GM12878 (cell line): ENCODE results near the gene TKT. TPM values are rescaled to one million over a fixed set of nuclear protein-coding genes. Genes with fewer than 3 reads are reported as not detected.

Experiments
- ATAC-seq: fragments of 200-7000 bp; cut with Tn5 transposase; 3 replicates; pipeline ENCODE4 v1.9.1; 2020; ENCODE audit warnings: mild to moderate bottlenecking, moderate library complexity
- BruUV-seq: library from RNA; stranded (reverse); fragments of 400-500 nt; replicated peaks from 2 replicates; lab custom pipeline; 2021; lab: Mats Ljungman, UMichigan
- CTCF ChIA-PET: fragments of 300-600 bp; sonication (Branson Sonifier 250); formaldehyde crosslinking; extraction: SDS; loops from one replicate; lab custom pipeline; 2021; ENCODE audit warnings: inconsistent platforms; lab: Yijun Ruan, JAX
- POLR2A ChIA-PET: fragments of 350-600 bp; formaldehyde crosslinking; extraction: SDS; loops from one replicate; lab custom pipeline; 2021; ENCODE audit warnings: inconsistent platforms; lab: Charles Lee
- RAD21 ChIA-PET: fragments of 300-600 bp; sonication (Branson Sonifier 250); formaldehyde crosslinking; loops from one replicate; lab custom pipeline; 2023; ENCODE audit warnings: antibody characterized with exemption; ENCODE audit not compliant: unreplicated experiment; lab: Charles Lee
- SMC1A ChIA-PET: fragments of 300-600 bp; sonication (Branson Sonifier 250); formaldehyde crosslinking; loops from one replicate; lab custom pipeline; 2023; ENCODE audit not compliant: unreplicated experiment, uncharacterized antibody; lab: Charles Lee
- DNase-seq: peaks from one replicate; pipeline ENCODE4 v3.0.0-alpha.2; 2011; ENCODE audit warnings: low read depth, low spot score
- FAIRE-seq: peaks from 3 replicates; lab custom pipeline; 2011; peaks lifted over from hg19 to GRCh38; lab: Jason Lieb, UNC
- H2AFZ ChIP-seq: 2 replicates; pipeline ENCODE4 v1.6.0; 2011; ENCODE audit warnings: low read depth, low read length, control low read depth; ENCODE audit not compliant: control insufficient read depth
- H3K27ac ChIP-seq: 2 replicates; pipeline ENCODE4 v1.5.1; 2011; ENCODE audit warnings: control low read depth; ENCODE audit not compliant: control insufficient read depth, insufficient read depth
- H3K27me3 ChIP-seq, 2 experiments: replicated peaks in 1 of 2; 2 replicates each; pipeline versions ENCODE4 v1.6.0 to v1.6.1; 2011; ENCODE audit warnings: low read length in 1 of 2; ENCODE audit not compliant: control insufficient read depth in 2 of 2, insufficient read depth in 2 of 2
- H3K36me3 ChIP-seq, 2 experiments: 2 replicates each; pipeline ENCODE4 v1.5.1; 2011; ENCODE audit warnings: low read length in 1 of 2; ENCODE audit not compliant: control insufficient read depth in 2 of 2, insufficient read depth in 2 of 2
- H3K4me1 ChIP-seq: 2 replicates; pipeline ENCODE4 v1.6.1; 2011; ENCODE audit warnings: mild to moderate bottlenecking, low read length, moderate library complexity, mixed read lengths; ENCODE audit not compliant: control insufficient read depth, insufficient read depth
- H3K4me2 ChIP-seq: 2 replicates; pipeline ENCODE4 v1.6.0; 2011; ENCODE audit warnings: control low read depth; ENCODE audit not compliant: control insufficient read depth, insufficient read depth
- H3K4me3 ChIP-seq: fragments of 200-600 bp; sonication (generic); 2 replicates; pipeline ENCODE4 v1.5.1; 2016
- H3K79me2 ChIP-seq: 2 replicates; pipeline ENCODE4 v1.6.0; 2011; ENCODE audit warnings: low read length; ENCODE audit not compliant: control insufficient read depth, insufficient read depth
- H3K9ac ChIP-seq: 2 replicates; pipeline ENCODE4 v1.8.0; 2011; ENCODE audit warnings: low read length, control low read depth, mixed read lengths; ENCODE audit not compliant: control insufficient read depth, insufficient read depth
- H3K9me3 ChIP-seq: replicated peaks from 3 replicates; pipeline ENCODE4 v1.5.1; 2011; ENCODE audit warnings: mild to moderate bottlenecking, low read length; ENCODE audit not compliant: control insufficient read depth, insufficient read depth
- H4K20me1 ChIP-seq: 2 replicates; pipeline ENCODE4 v1.6.0; 2011; ENCODE audit not compliant: control insufficient read depth, insufficient read depth
- CBX3 ChIP-seq: fragments of 200-600 bp; sonication (generic); IDR thresholded peaks from 2 replicates; pipeline ENCODE4 v1.6.1; 2016; ENCODE audit warnings: low read depth, borderline replicate concordance
- CBX5 ChIP-seq: sonication (generic); IDR thresholded peaks from 2 replicates; pipeline ENCODE4 v1.6.1; 2016; ENCODE audit warnings: low read depth, moderate library complexity, mild to moderate bottlenecking, inconsistent platforms
- CHD2 ChIP-seq: IDR thresholded peaks from 2 replicates; pipeline ENCODE4 v1.6.1; 2011; ENCODE audit warnings: low read depth, low read length, improper control_type of control experiment, borderline replicate concordance
- CREM ChIP-seq: IDR thresholded peaks from 2 replicates; pipeline ENCODE4 v1.6.1; 2014; ENCODE audit warnings: antibody characterized with exemption, low read depth
- KDM1A ChIP-seq: fragments of 200-600 bp; sonication (generic); IDR thresholded peaks from 2 replicates; pipeline ENCODE4 v1.6.1; 2016; ENCODE audit warnings: borderline replicate concordance
- KLF5 ChIP-seq: fragments of 450-650 bp; IDR thresholded peaks from 2 replicates; pipeline ENCODE4 v1.6.1; 2014; ENCODE audit warnings: mild to moderate bottlenecking; ENCODE audit not compliant: partially characterized antibody
- MTA2 ChIP-seq: fragments of 450-650 bp; IDR thresholded peaks from 2 replicates; pipeline ENCODE4 v1.6.1; 2016; ENCODE audit warnings: low read depth, mild to moderate bottlenecking, moderate library complexity
- MXI1 ChIP-seq: fragments of 150-350 bp; IDR thresholded peaks from 2 replicates; pipeline ENCODE4 v1.6.1; 2011; ENCODE audit warnings: low read depth, mild to moderate bottlenecking, inconsistent platforms, low read length, improper control_type of control experiment
- NFYA ChIP-seq: IDR thresholded peaks from 2 replicates; pipeline ENCODE4 v1.6.1; 2011; ENCODE audit warnings: low read depth, mild to moderate bottlenecking, low read length, improper control_type of control experiment, borderline replicate concordance
- RAD51 ChIP-seq: fragments of 450-650 bp; IDR thresholded peaks from 2 replicates; pipeline ENCODE4 v1.6.1; 2016; ENCODE audit warnings: moderate library complexity, mild to moderate bottlenecking, inconsistent platforms
- SMC3 ChIP-seq: IDR thresholded peaks from 2 replicates; pipeline ENCODE4 v1.6.1; 2011; ENCODE audit warnings: low read length, improper control_type of control experiment, borderline replicate concordance
- SP1 ChIP-seq: IDR thresholded peaks from one replicate; pipeline ENCODE4 v1.6.1; 2011; ENCODE audit warnings: low read depth, low read length
- WRNIP1 ChIP-seq: IDR thresholded peaks from 2 replicates; pipeline ENCODE4 v1.6.1; 2011; ENCODE audit warnings: low read depth, low read length, improper control_type of control experiment, borderline replicate concordance
- YY1 ChIP-seq: IDR thresholded peaks from 2 replicates; pipeline ENCODE4 v1.6.1; 2011; ENCODE audit warnings: low read depth, mild to moderate bottlenecking, low read length
- ZNF384 ChIP-seq: IDR thresholded peaks from 2 replicates; pipeline ENCODE4 v1.6.1; 2012; ENCODE audit warnings: low read depth, mild to moderate bottlenecking, low read length, improper control_type of control experiment, borderline replicate concordance
- ZNF622 ChIP-seq: fragments of 450-650 bp; IDR thresholded peaks from 2 replicates; pipeline ENCODE4 v1.6.1; 2017; ENCODE audit warnings: mild to moderate bottlenecking, inconsistent platforms
- WGBS: methylation state at CpG from one replicate; pipeline ENCODE4 v1.1.6; 2016; ENCODE audit warnings: low lambda C conversion rate; ENCODE audit not compliant: insufficient replicate concordance, insufficient coverage; ENCODE audit errors: missing lambda C conversion rate; 5-methylcytosine and 5-hydroxymethylcytosine counted together
- in situ Hi-C: fragments of 300-500 bp; cut with MboI; formaldehyde crosslinking; loops from 9 replicates; pipeline ENCODE4 v1.14.3; 2018; ENCODE audit warnings: mixed read lengths
- intact Hi-C: fragments of 100-400 bp; cut with micrococcal nuclease; formaldehyde crosslinking; loops from one replicate; pipeline ENCODE4 v1.14.2; 2022; ENCODE audit not compliant: unreplicated experiment
- polyA plus RNA-seq, 11 experiments: library from polyadenylated mRNA; depleted of rRNA in 4 of 11; unstranded in 6 of 11; stranded (reverse) in 5 of 11; fragments of >200 nt; fragmentation: Nextera tagmentation in 4 of 11; fragmentation: Illumina TruSeq in 1 of 11; extraction: Ambion mirVana in 4 of 11; extraction: Trizol in 1 of 11; gene quantifications; 1 replicate in 1 of 11; 2 replicates in 10 of 11; pipeline versions ENCODE4 v1.2.1 to v1.2.3, GENCODE V29; 2011 to 2016; ENCODE audit warnings: inconsistent platforms in 2 of 11, missing spikeins in 2 of 11, low read depth in 1 of 11
- total RNA-seq, 4 experiments: library from RNA; depleted of rRNA in 3 of 4; stranded (reverse); fragments of >200 nt in 3 of 4; fragmentation: Illumina TruSeq in 1 of 4; extraction: Trizol in 1 of 4; gene quantifications; 2 replicates each; pipeline versions ENCODE4 v1.2.1 to v1.2.3, GENCODE V29; 2013 to 2021
- TF ChIP-seq, protein P1 (sequence below): IDR thresholded peaks from 2 replicates; pipeline ENCODE4 v1.6.1; 2012; ENCODE audit warnings: low read length, inconsistent platforms
- TF ChIP-seq, protein P2 (sequence below): fragments of 450-650 bp; IDR thresholded peaks from 2 replicates; pipeline ENCODE4 v1.6.1; 2016; ENCODE audit warnings: mild to moderate bottlenecking
- TF ChIP-seq, protein P3 (sequence below): fragments of 150-350 bp; IDR thresholded peaks from 2 replicates; pipeline ENCODE4 v1.6.1; 2016; ENCODE audit warnings: low read depth, low read length

Gene TKT
- total and polyA plus RNA-seq, 10 of the 15 experiments (the other 5 are each of a cell fraction or from before 2014, with no cell fraction given) = 56.4 to 385 (median 143) TPM

DNA sequence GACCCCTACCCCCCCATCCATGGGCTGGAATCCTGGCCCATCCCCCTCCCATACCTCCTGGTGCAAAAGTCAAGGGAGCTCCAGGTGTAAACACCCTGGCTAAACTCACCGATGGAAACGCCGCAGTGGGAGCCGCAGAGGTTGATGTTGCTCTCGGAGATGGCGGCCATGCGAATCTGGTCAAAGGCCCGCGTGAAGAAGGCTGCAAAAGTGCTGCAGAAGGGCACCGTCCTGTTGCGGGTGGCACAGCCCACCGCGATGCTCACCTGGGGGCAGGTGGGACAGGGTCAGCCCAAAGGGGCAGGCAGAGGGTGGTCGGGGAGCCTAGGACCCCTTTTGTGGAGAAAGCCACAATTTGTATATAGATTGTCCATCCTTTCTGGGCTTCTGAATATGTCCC, 26.7 kb downstream of the TKT start:
- ChIA-PET SMC1A (no interaction called here), CTCF (no interaction called here), RAD21 (no interaction called here), POLR2A (no interaction called here)
- no peak overlapping the region for H3K27ac ChIP-seq
- H3K27me3 ChIP-seq = no peaks in the 10 kb centered on the region
- intact Hi-C loops = no loop called here
- 99% methylated on average over 14 of the region's 14 CpGs for WGBS
- no peak overlapping the region for H3K4me2 ChIP-seq
- DNase-seq (no peak), FAIRE-seq (no peak), ATAC-seq (no peak)
- no peaks in the 10 kb centered on the region; the same call in 1 of the 2 replicates for H4K20me1 ChIP-seq
- no peak overlapping the region for H3K4me3 ChIP-seq
- peaks cover 45 to 74% of the 10 kb centered on the region in 2 experiments; a peak in 3 of 4 replicates for H3K36me3 ChIP-seq
- TF ChIP-seq WRNIP1 = no peak
- no peak for TF ChIP-seq ZNF384
- no peak for TF ChIP-seq MXI1
- no peak for TF ChIP-seq RAD51
- TF ChIP-seq, protein P1, sequence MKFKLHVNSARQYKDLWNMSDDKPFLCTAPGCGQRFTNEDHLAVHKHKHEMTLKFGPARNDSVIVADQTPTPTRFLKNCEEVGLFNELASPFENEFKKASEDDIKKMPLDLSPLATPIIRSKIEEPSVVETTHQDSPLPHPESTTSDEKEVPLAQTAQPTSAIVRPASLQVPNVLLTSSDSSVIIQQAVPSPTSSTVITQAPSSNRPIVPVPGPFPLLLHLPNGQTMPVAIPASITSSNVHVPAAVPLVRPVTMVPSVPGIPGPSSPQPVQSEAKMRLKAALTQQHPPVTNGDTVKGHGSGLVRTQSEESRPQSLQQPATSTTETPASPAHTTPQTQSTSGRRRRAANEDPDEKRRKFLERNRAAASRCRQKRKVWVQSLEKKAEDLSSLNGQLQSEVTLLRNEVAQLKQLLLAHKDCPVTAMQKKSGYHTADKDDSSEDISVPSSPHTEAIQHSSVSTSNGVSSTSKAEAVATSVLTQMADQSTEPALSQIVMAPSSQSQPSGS = no peak
- TF ChIP-seq, protein P2, sequence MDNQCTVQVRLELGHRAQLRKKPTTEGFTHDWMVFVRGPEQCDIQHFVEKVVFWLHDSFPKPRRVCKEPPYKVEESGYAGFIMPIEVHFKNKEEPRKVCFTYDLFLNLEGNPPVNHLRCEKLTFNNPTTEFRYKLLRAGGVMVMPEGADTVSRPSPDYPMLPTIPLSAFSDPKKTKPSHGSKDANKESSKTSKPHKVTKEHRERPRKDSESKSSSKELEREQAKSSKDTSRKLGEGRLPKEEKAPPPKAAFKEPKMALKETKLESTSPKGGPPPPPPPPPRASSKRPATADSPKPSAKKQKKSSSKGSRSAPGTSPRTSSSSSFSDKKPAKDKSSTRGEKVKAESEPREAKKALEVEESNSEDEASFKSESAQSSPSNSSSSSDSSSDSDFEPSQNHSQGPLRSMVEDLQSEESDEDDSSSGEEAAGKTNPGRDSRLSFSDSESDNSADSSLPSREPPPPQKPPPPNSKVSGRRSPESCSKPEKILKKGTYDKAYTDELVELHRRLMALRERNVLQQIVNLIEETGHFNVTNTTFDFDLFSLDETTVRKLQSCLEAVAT = no peak
- no peak for TF ChIP-seq CREM
- no peak for TF ChIP-seq KDM1A
- TF ChIP-seq CHD2 = no peak
- no peak for TF ChIP-seq SMC3
- TF ChIP-seq ZNF622 = no peak
- no peak for TF ChIP-seq MTA2
- TF ChIP-seq, protein P3, sequence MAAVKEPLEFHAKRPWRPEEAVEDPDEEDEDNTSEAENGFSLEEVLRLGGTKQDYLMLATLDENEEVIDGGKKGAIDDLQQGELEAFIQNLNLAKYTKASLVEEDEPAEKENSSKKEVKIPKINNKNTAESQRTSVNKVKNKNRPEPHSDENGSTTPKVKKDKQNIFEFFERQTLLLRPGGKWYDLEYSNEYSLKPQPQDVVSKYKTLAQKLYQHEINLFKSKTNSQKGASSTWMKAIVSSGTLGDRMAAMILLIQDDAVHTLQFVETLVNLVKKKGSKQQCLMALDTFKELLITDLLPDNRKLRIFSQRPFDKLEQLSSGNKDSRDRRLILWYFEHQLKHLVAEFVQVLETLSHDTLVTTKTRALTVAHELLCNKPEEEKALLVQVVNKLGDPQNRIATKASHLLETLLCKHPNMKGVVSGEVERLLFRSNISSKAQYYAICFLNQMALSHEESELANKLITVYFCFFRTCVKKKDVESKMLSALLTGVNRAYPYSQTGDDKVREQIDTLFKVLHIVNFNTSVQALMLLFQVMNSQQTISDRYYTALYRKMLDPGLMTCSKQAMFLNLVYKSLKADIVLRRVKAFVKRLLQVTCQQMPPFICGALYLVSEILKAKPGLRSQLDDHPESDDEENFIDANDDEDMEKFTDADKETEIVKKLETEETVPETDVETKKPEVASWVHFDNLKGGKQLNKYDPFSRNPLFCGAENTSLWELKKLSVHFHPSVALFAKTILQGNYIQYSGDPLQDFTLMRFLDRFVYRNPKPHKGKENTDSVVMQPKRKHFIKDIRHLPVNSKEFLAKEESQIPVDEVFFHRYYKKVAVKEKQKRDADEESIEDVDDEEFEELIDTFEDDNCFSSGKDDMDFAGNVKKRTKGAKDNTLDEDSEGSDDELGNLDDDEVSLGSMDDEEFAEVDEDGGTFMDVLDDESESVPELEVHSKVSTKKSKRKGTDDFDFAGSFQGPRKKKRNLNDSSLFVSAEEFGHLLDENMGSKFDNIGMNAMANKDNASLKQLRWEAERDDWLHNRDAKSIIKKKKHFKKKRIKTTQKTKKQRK = no peak
- TF ChIP-seq KLF5 = no peak
- TF ChIP-seq NFYA = no peak
- TF ChIP-seq CBX5 = no peak
- TF ChIP-seq CBX3 = no peak
- no peak for TF ChIP-seq SP1
- no peak for TF ChIP-seq YY1
- no peaks in the 10 kb centered on the region for H3K4me1 ChIP-seq
- H3K9me3 ChIP-seq = no peaks in the 10 kb centered on the region
- in situ Hi-C loops = no loop called here
- no TSS peak for BruUV-seq
- H3K79me2 ChIP-seq = no peaks in the 10 kb centered on the region
- no peak overlapping the region for H2AFZ ChIP-seq
- no peak overlapping the region for H3K9ac ChIP-seq
